Calu3 (cell line): ENCODE measurements around the gene ALKBH5. TPM values are rescaled to one million over a fixed set of nuclear protein-coding genes. Genes with fewer than 3 reads are reported as not detected.

ENCODE experiments used
- Bru-seq: library from RNA; stranded (reverse); fragments of 400-500 nt; gene quantifications from one replicate; lab custom pipeline; 2021; lab: Mats Ljungman, UMichigan
- BruChase-seq, 2 experiments: library from RNA; stranded (reverse); fragments of 400-500 nt; gene quantifications; one replicate each; lab custom pipeline; 2021; lab: Mats Ljungman, UMichigan
- BruUV-seq: library from RNA; stranded (reverse); fragments of 400-500 nt; replicated peaks from 2 replicates; lab custom pipeline; 2021; lab: Mats Ljungman, UMichigan
- CTCF ChIA-PET: fragments of 300-600 bp; sonication (Branson Sonifier 250); formaldehyde crosslinking; loops from one replicate; lab custom pipeline; 2022; ENCODE audit warnings: antibody characterized with exemption; lab: Charles Lee
- DNase-seq: peaks from one replicate; pipeline ENCODE4 v3.0.0; 2022
- H3K27ac Mint-ChIP-seq: one replicate; pipeline ENCODE4 v1.8.0; 2022; ENCODE audit warnings: mixed read lengths; ENCODE audit not compliant: unreplicated experiment
- H3K27me3 Mint-ChIP-seq: one replicate; pipeline ENCODE4 v1.8.0; 2022; ENCODE audit warnings: mixed read lengths; ENCODE audit not compliant: unreplicated experiment
- H3K36me3 Mint-ChIP-seq: one replicate; pipeline ENCODE4 v1.8.0; 2022; ENCODE audit warnings: mild to moderate bottlenecking, moderate library complexity, mixed read lengths; ENCODE audit not compliant: insufficient read depth, unreplicated experiment
- H3K4me1 Mint-ChIP-seq: one replicate; pipeline ENCODE4 v1.8.0; 2022; ENCODE audit warnings: mild to moderate bottlenecking, low read depth, mixed read lengths; ENCODE audit not compliant: unreplicated experiment
- H3K4me3 Mint-ChIP-seq: one replicate; pipeline ENCODE4 v1.8.0; 2022; ENCODE audit warnings: mild to moderate bottlenecking, low read depth, moderate library complexity, mixed read lengths; ENCODE audit not compliant: unreplicated experiment
- H3K9me3 Mint-ChIP-seq: one replicate; pipeline ENCODE4 v1.8.0; 2022; ENCODE audit warnings: low read depth, mixed read lengths; ENCODE audit not compliant: unreplicated experiment
- CTCF ChIP-seq: fragments of 200-600 bp; IDR thresholded peaks from one replicate; pipeline ENCODE4 v1.8.0; 2022; ENCODE audit warnings: antibody characterized with exemption; ENCODE audit not compliant: unreplicated experiment
- intact Hi-C: fragments of 100-400 bp; cut with micrococcal nuclease; formaldehyde crosslinking; loops from one replicate; pipeline ENCODE4 v1.10.0; 2022; ENCODE audit not compliant: unreplicated experiment
- long read RNA-seq: library from polyadenylated mRNA; stranded (forward); transcript quantifications from one replicate; pipeline ENCODE4 v2.0.0, GENCODE V29; 2022
- total RNA-seq: library from RNA; stranded (reverse); gene quantifications from 2 replicates; pipeline ENCODE4 v1.2.3, GENCODE V29; 2022

Gene ALKBH5
- 51.7 and 54.9 TPM in 2 replicates for total RNA-seq
- percentile 64 among the genes with signal in this experiment for Bru-seq, nascent RNA
- percentile 85 among the genes with signal in this experiment for BruChase-seq, experiment 1, labeled RNA remaining after a 6-hour chase
- percentile 77 among the genes with signal in this experiment for BruChase-seq, experiment 2, labeled RNA remaining after a 2-hour chase
- long read RNA-seq, transcript ALKBH5-201 (4 exons, 2,748 nt): major isoform, 90 of 97 reads
- long read RNA-seq, partial matches to known transcripts: 4 of 97 reads
- long read RNA-seq, other reads (novel, unspliced or antisense): 1 of 97 reads

- H3K4me1 Mint-ChIP-seq: peaks cover 28% of the 10 kb centered on the region
- intact Hi-C loops: no loop called here
These were observed at the start of gene ALKBH5 for GRCh38 chr17:18183334-18184142. TSS of gene ALKBH5 (plus strand) at chr17:18183828. CDS start at chr17:18184244, 416 bp downstream.

GRCh38 chr17:18136357-18136756 is 47.3 kb upstream of the ALKBH5 start:
- CTCF ChIA-PET: no interaction called here
- peaks cover 13% of the 10 kb centered on the region for H3K27me3 Mint-ChIP-seq
- DNase-seq: no peak
- no TSS peak for BruUV-seq
- no peak for TF ChIP-seq CTCF
- no peak overlapping the region for H3K4me3 Mint-ChIP-seq
- H3K4me1 Mint-ChIP-seq: no peaks in the 10 kb centered on the region
- no peak overlapping the region for H3K27ac Mint-ChIP-seq
- H3K36me3 Mint-ChIP-seq: peaks cover 14% of the 10 kb centered on the region
- intact Hi-C loops: no loop called here
- H3K9me3 Mint-ChIP-seq: no peaks in the 10 kb centered on the region

More at GRCh38 chr17:18183334-18184142, at the start of gene ALKBH5:
- no peaks in the 10 kb centered on the region for H3K27me3 Mint-ChIP-seq
- peak within 1 kb of the TSS; percentile 90 for H3K27ac Mint-ChIP-seq
- no peak for TF ChIP-seq CTCF
- H3K9me3 Mint-ChIP-seq: no peaks in the 10 kb centered on the region
- H3K4me3 Mint-ChIP-seq: peak within 1 kb of the TSS; percentile 88
- peak; percentile 92 for DNase-seq
- CTCF ChIA-PET: interaction anchor here (0.5 to 0.7 kb wide), 3 partner anchors 25 to 1000 kb away, joined by 3 to 4 read pairs (median 3); no protein-coding TSS in a partner anchor
- H3K36me3 Mint-ChIP-seq: peaks cover 52% of the 10 kb centered on the region
- no TSS peak for BruUV-seq

- no peak for DNase-seq
- H3K9me3 Mint-ChIP-seq: no peaks in the 10 kb centered on the region
- CTCF ChIA-PET: interaction anchor here (0.6 kb wide), 1 partner anchor 276 kb away, joined by 3 read pairs; no protein-coding TSS in a partner anchor
These were observed 45.4 kb upstream of the ALKBH5 start for GRCh38 chr17:18138065-18138749.

More at GRCh38 chr17:18138065-18138749, 45.4 kb upstream of the ALKBH5 start:
- Mint-ChIP-seq H3K4me3 (no peak overlapping the region), H3K4me1 (no peaks in the 10 kb centered on the region), H3K27me3 (peaks cover 13% of the 10 kb centered on the region), H3K27ac (no peak overlapping the region), H3K36me3 (peaks cover 14% of the 10 kb centered on the region)
- intact Hi-C loops: no loop called here
- BruUV-seq: no TSS peak
- no peak for TF ChIP-seq CTCF
